SH-SY5Y (cell line): ENCODE results near the gene ZNF697.

Experiments
- GATA2 ChIP-seq: IDR thresholded peaks from 2 replicates; pipeline ENCODE4 v1.6.1; 2011; ENCODE audit warnings: mild to moderate bottlenecking, low read depth, low read length
- GATA3 ChIP-seq: IDR thresholded peaks from 2 replicates; pipeline ENCODE4 v1.6.1; 2011; ENCODE audit warnings: low read depth, mild to moderate bottlenecking, low read length, moderate library complexity

DNA sequence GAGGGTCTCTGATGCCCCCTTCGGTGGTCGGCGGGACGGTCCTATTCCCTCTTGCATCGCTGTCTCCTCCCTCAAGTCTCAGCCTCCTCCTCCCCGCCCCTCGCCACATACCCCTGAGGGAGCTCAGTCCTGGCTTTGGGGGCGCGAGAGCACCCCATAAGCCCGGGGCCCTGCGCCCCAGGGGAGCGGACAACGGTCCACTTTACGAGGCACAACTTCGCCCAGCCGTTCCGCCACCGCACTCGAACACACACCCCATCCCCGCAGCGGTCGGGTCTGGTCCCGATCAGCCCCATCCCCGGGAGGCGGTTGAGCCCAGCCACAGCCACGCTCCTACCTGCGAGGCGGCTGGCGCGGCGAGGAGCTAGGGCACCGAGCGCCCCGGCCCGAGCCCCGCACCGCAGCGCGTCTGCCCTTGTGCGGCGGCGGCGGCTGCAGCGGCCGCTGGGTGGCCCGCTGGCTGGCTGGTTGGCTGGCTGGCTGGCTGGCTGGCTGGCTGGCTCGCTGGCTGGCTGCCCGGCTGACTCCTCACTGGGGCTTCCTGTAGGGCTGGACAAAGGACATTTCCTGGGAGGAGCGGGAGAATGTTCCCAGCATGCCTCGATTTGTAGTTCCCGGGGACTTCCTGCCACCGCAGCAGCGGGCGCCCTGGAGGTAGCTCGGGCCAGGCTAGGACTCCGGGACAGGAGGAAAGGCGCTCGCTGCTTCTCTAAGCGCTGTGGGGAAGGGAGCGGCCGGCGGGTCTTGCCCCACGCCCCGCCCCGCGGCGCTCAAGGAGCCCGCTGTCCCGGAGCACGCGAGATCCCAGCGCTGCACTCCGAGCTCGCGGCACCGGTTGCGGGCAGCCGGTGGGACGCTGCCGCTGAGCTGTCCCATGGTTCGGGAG is at the start of gene ZNF697:
- TF ChIP-seq GATA2 (no peak), GATA3 (no peak)
